HEK293 (cell line): Measurements from ENCODE around the gene RBM22.

ENCODE experiments used
- CTCF ChIA-PET: fragments of 350-600 bp; formaldehyde crosslinking; extraction: SDS; loops from one replicate; lab custom pipeline; 2021; ENCODE audit warnings: antibody characterized with exemption; lab: Yijun Ruan, JAX
- POLR2A ChIA-PET: fragments of 300-600 bp; formaldehyde crosslinking; extraction: SDS; loops from one replicate; lab custom pipeline; 2020; ENCODE audit warnings: antibody characterized with exemption, inconsistent platforms; lab: Yijun Ruan, JAX
- H3K27ac ChIP-seq: fragments of 200-500 bp; sonication (Bioruptor generic); 2 replicates; pipeline ENCODE4 v1.5.1; 2014; ENCODE audit warnings: low read depth, low read length, control low read depth, inconsistent platforms; ENCODE audit errors: extremely low read depth
- H3K36me3 ChIP-seq, 2 experiments: fragments of 200-500 bp in 1 of 2; sonication (Bioruptor generic) in 1 of 2; 1 replicate in 1 of 2; 2 replicates in 1 of 2; pipeline ENCODE4 v1.5.1; 2014 to 2017; ENCODE audit warnings: inconsistent platforms in 2 of 2, low read length in 2 of 2; ENCODE audit not compliant: control insufficient read depth in 2 of 2, insufficient read depth in 1 of 2
- H3K4me1 ChIP-seq: fragments of 200-500 bp; sonication (Bioruptor generic); 2 replicates; pipeline ENCODE4 v1.5.1; 2014; ENCODE audit warnings: mild to moderate bottlenecking, low read length, inconsistent platforms; ENCODE audit not compliant: control insufficient read depth, insufficient read depth
- H3K4me3 ChIP-seq: 2 replicates; pipeline ENCODE4 v1.5.1; 2011; ENCODE audit warnings: low read depth, mild to moderate bottlenecking, control low read depth, low read length, moderate library complexity
- H3K9me3 ChIP-seq: fragments of 200-500 bp; sonication (Bioruptor generic); 2 replicates; pipeline ENCODE4 v1.5.1; 2014; ENCODE audit warnings: low read depth, low read length, inconsistent platforms; ENCODE audit not compliant: control insufficient read depth, insufficient read depth
- BCL6B ChIP-seq: fragments of 450-650 bp; formaldehyde crosslinking; IDR thresholded peaks from 2 replicates; pipeline ENCODE4 v1.5.1; 2017; ENCODE audit warnings: missing biosample characterization, missing genetic modification characterization
- GFI1B ChIP-seq: fragments of 450-650 bp; formaldehyde crosslinking; IDR thresholded peaks from 2 replicates; pipeline ENCODE4 v1.5.1; 2016; ENCODE audit warnings: missing biosample characterization, missing genetic modification characterization
- GLIS2 ChIP-seq: fragments of 450-650 bp; formaldehyde crosslinking; IDR thresholded peaks from 2 replicates; pipeline ENCODE4 v1.5.1; 2016; ENCODE audit warnings: missing biosample characterization, missing genetic modification characterization
- INSM2 ChIP-seq: fragments of 450-650 bp; formaldehyde crosslinking; IDR thresholded peaks from 2 replicates; pipeline ENCODE4 v1.5.1; 2016; ENCODE audit warnings: missing biosample characterization, missing genetic modification characterization
- KLF9 ChIP-seq: fragments of 450-650 bp; formaldehyde crosslinking; IDR thresholded peaks from 2 replicates; pipeline ENCODE4 v1.5.1; 2016; ENCODE audit warnings: missing biosample characterization, missing genetic modification characterization, low read depth
- PRDM2 ChIP-seq: fragments of 450-650 bp; formaldehyde crosslinking; IDR thresholded peaks from 2 replicates; pipeline ENCODE4 v1.5.1; 2016; ENCODE audit warnings: missing biosample characterization, missing genetic modification characterization, borderline replicate concordance
- SCRT2 ChIP-seq: fragments of 450-650 bp; formaldehyde crosslinking; IDR thresholded peaks from 2 replicates; pipeline ENCODE4 v1.5.1; 2016; ENCODE audit warnings: missing biosample characterization, missing genetic modification characterization
- TRIM28 ChIP-seq: IDR thresholded peaks from 2 replicates; pipeline ENCODE4 v1.6.1; 2011; ENCODE audit warnings: low read length, control low read depth, borderline replicate concordance
- WT1 ChIP-seq: fragments of 450-650 bp; formaldehyde crosslinking; IDR thresholded peaks from 2 replicates; pipeline ENCODE4 v1.5.1; 2016; ENCODE audit warnings: missing biosample characterization, missing genetic modification characterization
- ZBTB20 ChIP-seq: fragments of 450-650 bp; formaldehyde crosslinking; IDR thresholded peaks from 2 replicates; pipeline ENCODE4 v1.5.1; 2016; ENCODE audit warnings: missing biosample characterization, missing genetic modification characterization
- ZBTB48 ChIP-seq: fragments of 450-650 bp; formaldehyde crosslinking; IDR thresholded peaks from 2 replicates; pipeline ENCODE4 v1.5.1; 2016; ENCODE audit warnings: missing biosample characterization, missing genetic modification characterization
- ZFP3 ChIP-seq: fragments of 450-650 bp; formaldehyde crosslinking; IDR thresholded peaks from 2 replicates; pipeline ENCODE4 v1.5.1; 2016; ENCODE audit warnings: low read depth, missing biosample characterization, missing genetic modification characterization
- ZIC2 ChIP-seq: fragments of 450-650 bp; formaldehyde crosslinking; IDR thresholded peaks from 2 replicates; pipeline ENCODE4 v1.5.1; 2016; ENCODE audit warnings: missing biosample characterization, missing genetic modification characterization
- ZNF132 ChIP-seq: fragments of 450-650 bp; formaldehyde crosslinking; IDR thresholded peaks from 2 replicates; pipeline ENCODE4 v1.5.1; 2017; ENCODE audit warnings: missing biosample characterization, missing genetic modification characterization, borderline replicate concordance
- ZNF140 ChIP-seq: fragments of 450-650 bp; formaldehyde crosslinking; IDR thresholded peaks from 2 replicates; pipeline ENCODE4 v1.5.1; 2016; ENCODE audit warnings: missing biosample characterization, missing genetic modification characterization
- ZNF157 ChIP-seq: fragments of 450-650 bp; formaldehyde crosslinking; IDR thresholded peaks from 2 replicates; pipeline ENCODE4 v1.5.1; 2016; ENCODE audit warnings: missing biosample characterization, missing genetic modification characterization
- ZNF175 ChIP-seq: fragments of 450-650 bp; formaldehyde crosslinking; IDR thresholded peaks from 2 replicates; pipeline ENCODE4 v1.5.1; 2016; ENCODE audit warnings: missing biosample characterization, missing genetic modification characterization
- ZNF2 ChIP-seq: fragments of 450-650 bp; formaldehyde crosslinking; IDR thresholded peaks from 2 replicates; pipeline ENCODE4 v1.5.1; 2016; ENCODE audit warnings: missing biosample characterization, missing genetic modification characterization
- ZNF335 ChIP-seq: fragments of 450-650 bp; formaldehyde crosslinking; conservative IDR thresholded peaks from 2 replicates; pipeline ENCODE4 v1.5.1; 2016; ENCODE audit warnings: missing biosample characterization, missing genetic modification characterization
- ZNF398 ChIP-seq: fragments of 450-650 bp; formaldehyde crosslinking; IDR thresholded peaks from 2 replicates; pipeline ENCODE4 v1.5.1; 2017; ENCODE audit warnings: missing biosample characterization, missing genetic modification characterization
- ZNF48 ChIP-seq: fragments of 450-650 bp; formaldehyde crosslinking; IDR thresholded peaks from 2 replicates; pipeline ENCODE4 v1.5.1; 2016; ENCODE audit warnings: missing biosample characterization, missing genetic modification characterization
- ZNF600 ChIP-seq: fragments of 450-650 bp; formaldehyde crosslinking; IDR thresholded peaks from 2 replicates; pipeline ENCODE4 v1.5.1; 2016; ENCODE audit warnings: missing biosample characterization, missing genetic modification characterization
- ZNF660 ChIP-seq: fragments of 450-650 bp; IDR thresholded peaks from 2 replicates; pipeline ENCODE4 v1.5.1; 2018; ENCODE audit warnings: missing biosample characterization, mild to moderate bottlenecking, missing genetic modification characterization

The RBM22 gene

GRCh38 chr5:150651924-150652671 is 48.8 kb downstream of the RBM22 start:
- Histone ChIP-seq H3K9me3 (no peaks in the 10 kb centered on the region), H3K27ac (no peak overlapping the region), H3K4me1 (no peaks in the 10 kb centered on the region), H3K36me3 (no peaks in the 10 kb centered on the region), H3K4me3 (no peak overlapping the region)
- no peak for TF ChIP-seq ZNF48 (tag by site-specific recombination)
- TF ChIP-seq ZNF660 (tag by site-specific recombination), result no peak
- no peak for TF ChIP-seq ZNF2 (tag by site-specific recombination)
- 0 out of 2 replicates have a peak, but pooled peaks have one; percentile 45 for TF ChIP-seq ZNF335
- no peak for TF ChIP-seq INSM2
- peak; percentile 39; the same call in 1 of the 2 replicates for TF ChIP-seq GLIS2 (tag by site-specific recombination)
- TF ChIP-seq ZIC2 (tag by site-specific recombination), result peak; percentile 22; the same call in 1 of the 2 replicates
- TF ChIP-seq PRDM2 (tag by site-specific recombination), result no peak
- no peak for TF ChIP-seq ZNF132 (tag by site-specific recombination)
- TF ChIP-seq ZNF600 (tag by site-specific recombination), result peak; percentile 79
- TF ChIP-seq ZBTB48 (tag by site-specific recombination), result no peak
- CTCF ChIA-PET, result interaction anchor here (0.9 to 9.2 kb wide), 7 partner anchors 8 to 92 kb away, joined by 3 to 161 read pairs (median 4); no protein-coding TSS in a partner anchor
- POLR2A ChIA-PET, result interaction anchor here (0.6 to 1.4 kb wide), 2 partner anchors 10 to 25 kb away, joined by 3 to 5 read pairs; no protein-coding TSS in a partner anchor

- Histone ChIP-seq H3K9me3 (no peaks in the 10 kb centered on the region), H3K36me3 (no peaks in the 10 kb centered on the region), H3K4me1 (no peaks in the 10 kb centered on the region), H3K4me3 (no peak overlapping the region), H3K27ac (no peak overlapping the region)
- CTCF ChIA-PET, result interaction anchor here (0.9 to 9.2 kb wide), 3 partner anchors 9 to 91 kb away, joined by 3 to 161 read pairs (median 3); no protein-coding TSS in a partner anchor
- POLR2A ChIA-PET, result interaction anchor here (1.4 kb wide), 2 partner anchors 9 to 12 kb away, joined by 3 to 5 read pairs; no protein-coding TSS in a partner anchor
- TF ChIP-seq ZNF140 (no peak), WT1 (tag by site-specific recombination) (no peak), ZNF398 (tag by site-specific recombination) (no peak), ZNF157 (tag by site-specific recombination) (no peak), KLF9 (tag by site-specific recombination) (no peak), BCL6B (tag by site-specific recombination) (no peak), SCRT2 (no peak), GFI1B (tag by site-specific recombination) (no peak), ZBTB20 (tag by site-specific recombination) (no peak), ZFP3 (tag by site-specific recombination) (no peak), TRIM28 (no peak), ZNF175 (tag by site-specific recombination) (no peak)
Observed at GRCh38 chr5:150651382-150651781, 49.5 kb downstream of the RBM22 start.
